Jurkat, Clone E6-1 (cell line): Measurements from ENCODE around the gene PROM1. TPM values are rescaled to one million over a fixed set of nuclear protein-coding genes. Genes with fewer than 3 reads are reported as not detected.

Source experiments
- DNase-seq: peaks from one replicate; pipeline ENCODE4 v3.0.0-alpha.2; 2011; ENCODE audit warnings: low read depth, low spot score
- H3K4me3 ChIP-seq: 2 replicates; pipeline ENCODE4 v1.5.1; 2011; ENCODE audit warnings: mild to moderate bottlenecking, low read length, control low read depth, moderate library complexity
- polyA plus RNA-seq: library from polyadenylated mRNA; unstranded; fragments of >200 nt; gene quantifications from one replicate; pipeline ENCODE4 v1.2.1, GENCODE V29; 2012; ENCODE audit warnings: missing spikeins; ENCODE audit not compliant: insufficient read length, insufficient read depth

The PROM1 gene, protein sequence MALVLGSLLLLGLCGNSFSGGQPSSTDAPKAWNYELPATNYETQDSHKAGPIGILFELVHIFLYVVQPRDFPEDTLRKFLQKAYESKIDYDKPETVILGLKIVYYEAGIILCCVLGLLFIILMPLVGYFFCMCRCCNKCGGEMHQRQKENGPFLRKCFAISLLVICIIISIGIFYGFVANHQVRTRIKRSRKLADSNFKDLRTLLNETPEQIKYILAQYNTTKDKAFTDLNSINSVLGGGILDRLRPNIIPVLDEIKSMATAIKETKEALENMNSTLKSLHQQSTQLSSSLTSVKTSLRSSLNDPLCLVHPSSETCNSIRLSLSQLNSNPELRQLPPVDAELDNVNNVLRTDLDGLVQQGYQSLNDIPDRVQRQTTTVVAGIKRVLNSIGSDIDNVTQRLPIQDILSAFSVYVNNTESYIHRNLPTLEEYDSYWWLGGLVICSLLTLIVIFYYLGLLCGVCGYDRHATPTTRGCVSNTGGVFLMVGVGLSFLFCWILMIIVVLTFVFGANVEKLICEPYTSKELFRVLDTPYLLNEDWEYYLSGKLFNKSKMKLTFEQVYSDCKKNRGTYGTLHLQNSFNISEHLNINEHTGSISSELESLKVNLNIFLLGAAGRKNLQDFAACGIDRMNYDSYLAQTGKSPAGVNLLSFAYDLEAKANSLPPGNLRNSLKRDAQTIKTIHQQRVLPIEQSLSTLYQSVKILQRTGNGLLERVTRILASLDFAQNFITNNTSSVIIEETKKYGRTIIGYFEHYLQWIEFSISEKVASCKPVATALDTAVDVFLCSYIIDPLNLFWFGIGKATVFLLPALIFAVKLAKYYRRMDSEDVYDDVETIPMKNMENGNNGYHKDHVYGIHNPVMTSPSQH
- not detected for polyA plus RNA-seq

DNA sequence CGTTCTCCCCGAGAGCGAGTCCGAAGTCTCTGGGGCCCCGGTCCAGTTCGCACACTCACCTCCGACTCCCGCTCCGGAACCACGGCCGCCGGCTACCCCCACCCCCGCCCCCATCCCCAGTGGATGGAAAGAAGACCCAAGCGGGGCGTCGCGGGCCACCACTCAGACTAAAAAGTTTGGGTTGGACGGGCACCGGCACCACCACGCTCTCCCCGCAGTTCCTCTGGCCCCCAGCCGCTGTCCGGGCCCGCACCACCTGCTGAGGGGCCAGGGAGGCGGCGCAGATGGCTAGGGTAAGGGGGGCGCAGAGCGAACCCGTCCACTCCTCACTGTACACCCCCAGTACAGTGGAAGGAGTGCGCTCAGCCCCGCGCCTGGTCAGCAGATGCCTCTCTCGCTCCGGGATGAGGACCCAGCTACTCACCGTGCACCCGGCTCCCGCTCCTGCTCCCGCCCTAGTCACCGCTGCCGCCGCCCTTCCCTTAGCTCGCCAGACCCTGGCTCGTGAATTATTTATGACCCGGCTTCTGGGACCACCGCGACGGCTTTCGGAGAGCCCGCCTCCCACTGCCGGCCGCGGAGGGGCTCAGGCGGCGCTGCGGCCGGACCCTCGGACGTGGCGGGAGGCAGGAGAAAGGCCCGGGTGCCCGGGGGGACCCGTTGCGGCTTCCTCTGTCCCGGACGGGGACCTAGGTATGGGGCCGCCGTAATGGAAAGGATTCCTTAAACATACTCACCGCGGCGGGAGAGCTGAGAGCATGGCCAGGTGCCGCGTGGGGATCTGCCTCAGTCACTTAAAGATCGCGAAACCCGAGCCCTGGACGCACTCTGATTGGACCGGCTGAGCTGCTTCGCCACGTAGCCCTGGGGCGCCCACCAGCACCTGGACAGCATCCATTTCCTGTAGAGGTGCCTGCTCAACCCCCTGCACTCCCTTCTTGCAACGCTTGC is at the start of gene PROM1:
TSS of gene PROM1 (minus strand) at position 783 of the 951 bp plus-strand sequence. CDS start 8,117 bp downstream, outside the sequence.
- DNase-seq, result no peak
- H3K4me3 ChIP-seq, result no peak within 1 kb of the TSS

DNA sequence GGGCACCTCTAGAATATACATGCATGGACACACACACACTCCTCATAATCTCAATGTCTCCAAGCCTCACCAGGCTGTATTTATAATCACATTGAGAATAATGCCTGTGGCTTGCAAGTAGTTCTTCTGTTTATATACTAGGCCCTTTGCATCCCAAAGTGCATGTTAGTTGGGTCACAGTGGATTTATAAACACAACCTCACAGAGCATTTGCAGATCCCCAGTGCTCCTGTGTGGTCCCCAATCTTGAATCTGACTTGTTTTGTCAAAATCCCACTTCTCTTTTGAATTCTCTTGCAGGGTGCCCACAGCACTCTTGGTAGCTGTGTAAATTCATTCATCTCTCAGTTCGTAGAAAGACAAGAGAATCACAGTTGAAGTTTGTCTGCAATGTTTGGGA is 49.6 kb upstream of the PROM1 start:
- no peak for DNase-seq

DNA sequence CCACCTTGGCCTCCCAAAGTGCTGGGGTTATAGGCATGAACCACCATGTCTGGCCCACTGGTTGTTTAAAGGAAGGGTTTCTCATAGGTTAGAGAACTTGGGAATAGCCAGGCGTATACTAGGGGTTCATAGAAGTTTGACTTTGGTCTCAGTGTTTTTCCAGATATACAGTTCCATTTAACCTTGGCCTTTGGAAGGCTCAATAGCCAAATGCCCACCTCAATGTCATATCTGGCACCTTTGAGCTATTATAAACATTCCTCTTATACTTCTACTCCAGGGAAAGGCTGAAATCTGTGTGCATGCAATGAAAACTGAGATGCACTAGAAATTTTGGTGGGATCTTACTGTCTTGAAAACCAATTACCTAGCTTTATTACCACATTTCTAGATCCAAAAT is 47.5 kb upstream of the PROM1 start:
- H3K4me3 ChIP-seq, result no peak overlapping the region
- no peak for DNase-seq

More for the DNA sequence above, 49.6 kb upstream of the PROM1 start:
- H3K4me3 ChIP-seq, result no peak overlapping the region

DNA sequence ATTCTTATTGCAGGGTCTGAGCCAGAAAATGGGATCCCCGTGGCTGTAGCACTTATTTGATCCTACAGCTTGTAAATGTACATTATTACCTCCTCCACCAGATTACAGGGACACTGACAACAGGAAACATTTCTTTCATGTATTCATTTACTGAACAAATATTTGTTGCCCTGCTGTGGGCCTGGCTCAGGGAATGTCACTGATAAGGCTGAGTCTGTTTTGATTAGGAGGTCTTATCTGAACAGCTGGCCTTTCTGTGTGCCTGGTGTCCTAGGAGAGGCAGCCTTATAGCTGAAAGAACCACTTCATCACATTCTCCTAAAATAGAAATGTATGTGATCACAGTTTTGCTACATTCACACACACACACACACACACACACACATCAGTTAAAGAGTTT is 45.5 kb upstream of the PROM1 start:
- DNase-seq, result no peak
- H3K4me3 ChIP-seq, result no peak overlapping the region

DNA sequence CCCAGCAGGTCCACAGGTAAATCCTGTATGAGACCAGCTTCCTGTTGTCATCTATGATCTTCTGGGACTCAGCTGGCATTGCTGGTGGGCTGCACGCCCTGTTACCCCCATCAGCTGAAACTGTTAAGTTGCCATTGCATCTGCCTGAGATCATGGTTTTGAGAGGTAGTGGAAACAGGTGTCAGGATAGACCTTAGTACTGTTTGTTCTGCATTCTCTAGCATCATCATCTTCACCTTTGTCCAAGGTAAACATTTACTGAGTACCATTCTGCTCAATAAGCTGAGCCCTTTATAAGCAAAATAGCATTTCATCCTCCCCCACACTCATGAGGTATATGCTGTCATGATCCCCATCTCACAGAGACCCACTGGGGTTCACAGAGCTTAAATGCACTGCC is 42.9 kb upstream of the PROM1 start:
- DNase-seq, result no peak
- H3K4me3 ChIP-seq, result no peak overlapping the region

DNA sequence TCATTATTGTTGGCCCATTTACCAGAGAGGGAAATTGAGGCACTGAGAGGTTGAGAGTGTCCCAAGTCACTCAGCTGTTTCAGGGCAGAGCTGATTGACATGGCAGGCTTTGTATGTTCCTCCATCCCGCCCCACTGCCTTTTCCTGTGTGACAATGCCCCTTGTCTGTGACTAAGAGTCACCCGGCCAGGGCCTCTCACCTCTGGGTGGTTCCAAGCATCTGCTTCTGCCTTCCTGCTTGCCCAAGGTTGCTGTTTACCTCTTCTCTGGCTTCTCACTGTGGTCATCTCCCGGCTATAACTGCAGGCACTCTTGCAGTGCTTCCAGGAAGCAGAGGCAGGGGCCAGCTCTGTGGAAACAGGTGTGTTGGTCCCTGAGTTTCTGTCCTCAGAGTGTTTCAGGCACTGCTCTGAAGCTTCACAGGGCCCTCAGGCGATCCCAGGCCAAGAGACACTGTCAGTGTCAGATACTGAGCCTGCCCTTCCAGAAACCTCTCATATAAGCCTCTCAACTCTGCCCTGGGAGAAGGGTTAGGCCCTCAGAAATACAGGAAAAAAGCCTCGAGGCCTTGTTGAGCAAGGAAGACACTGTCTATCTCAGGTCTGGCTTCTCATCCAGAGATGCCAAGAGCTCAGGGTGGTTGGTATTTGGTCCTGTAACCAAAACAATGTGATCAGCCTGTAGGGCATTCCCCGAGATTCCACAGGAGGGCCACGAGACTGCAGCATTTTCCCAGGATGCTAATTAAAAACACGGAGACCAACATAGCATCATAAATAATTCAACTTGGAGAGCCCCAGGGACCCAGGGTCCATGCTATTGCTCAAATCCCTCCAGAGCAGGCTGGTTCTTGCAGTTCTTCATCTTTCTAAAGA is 42.0 kb upstream of the PROM1 start:
- no peak for DNase-seq

DNA sequence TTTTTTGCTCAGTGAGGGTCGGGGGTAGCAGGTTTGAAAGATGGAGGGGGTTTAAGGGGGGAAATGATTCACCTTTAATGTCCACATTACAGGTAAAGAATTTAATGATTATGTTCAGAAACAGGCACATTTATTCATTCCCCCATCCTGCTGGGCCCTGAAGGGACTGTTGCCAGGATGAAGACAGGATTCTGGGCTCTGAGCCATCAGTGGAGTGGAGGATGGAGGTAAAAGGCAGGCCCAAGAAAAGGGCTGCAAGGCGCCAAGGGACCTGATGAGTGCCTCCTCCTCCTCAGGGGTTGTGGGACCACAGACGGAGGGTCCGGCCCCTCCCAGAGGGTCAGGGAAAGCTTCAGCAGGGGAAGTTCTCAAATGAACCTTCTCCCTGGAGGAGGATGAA is 40.4 kb upstream of the PROM1 start:
- DNase-seq, result no peak

More for the DNA sequence above, 42.0 kb upstream of the PROM1 start:
- H3K4me3 ChIP-seq, result no peak overlapping the region

DNA sequence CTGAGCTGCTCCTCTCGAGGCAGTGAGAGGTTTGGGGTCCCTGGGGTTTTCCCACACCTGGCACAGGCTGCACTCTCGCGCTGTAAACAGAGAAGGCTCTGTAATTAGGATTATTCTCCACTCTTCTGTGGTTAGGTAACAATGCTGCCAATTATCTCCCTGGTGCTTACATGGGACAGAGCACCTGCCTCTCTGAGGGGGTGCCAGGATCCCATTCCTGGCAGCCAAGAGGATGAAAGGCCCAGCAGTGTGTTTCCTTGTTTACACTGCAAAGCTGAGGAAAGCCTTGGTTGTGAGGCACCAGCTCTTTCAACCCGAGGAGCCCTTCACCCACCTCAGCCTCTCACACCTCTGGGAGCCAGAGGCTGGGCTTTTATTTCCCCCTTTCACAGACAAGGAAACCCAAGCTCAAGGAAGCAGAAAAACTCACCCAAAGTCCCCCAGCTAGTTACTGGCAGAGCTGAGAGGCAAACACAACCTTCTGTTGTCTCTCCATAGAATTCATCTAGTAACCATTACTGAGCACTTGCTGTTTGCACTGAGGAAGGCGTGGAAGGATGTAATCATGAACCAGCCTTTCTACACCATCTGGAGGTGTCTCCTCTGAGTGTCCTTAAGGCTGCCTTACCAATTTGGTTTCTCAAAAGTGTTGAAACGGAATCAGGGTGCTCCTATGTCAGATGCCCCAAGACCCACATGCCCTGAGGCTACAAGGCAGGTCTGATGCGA is 39.7 kb upstream of the PROM1 start:
- H3K4me3 ChIP-seq, result no peak overlapping the region
- DNase-seq, result no peak

More for the DNA sequence above, 40.4 kb upstream of the PROM1 start:
- no peak overlapping the region for H3K4me3 ChIP-seq

DNA sequence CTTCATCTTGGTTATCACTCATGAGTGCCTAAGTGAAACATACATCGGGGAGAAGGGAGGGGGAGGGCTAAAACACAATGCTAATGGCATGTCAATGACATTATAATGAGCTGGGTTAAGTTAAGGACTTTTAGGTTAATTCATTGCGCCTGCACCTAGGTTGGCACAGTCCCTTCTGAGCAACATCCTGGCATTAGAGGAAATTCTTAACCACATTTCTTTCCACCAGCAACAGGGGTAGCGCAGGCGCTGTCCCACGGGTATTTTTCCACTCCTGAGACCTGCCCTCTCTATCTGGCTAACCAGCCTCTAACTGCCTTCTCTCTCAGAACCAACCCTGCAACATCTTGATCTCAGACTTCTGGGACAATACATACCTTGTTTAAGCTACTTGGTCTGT is 39.0 kb upstream of the PROM1 start:
- DNase-seq, result peak; percentile 82
- no peak overlapping the region for H3K4me3 ChIP-seq

DNA sequence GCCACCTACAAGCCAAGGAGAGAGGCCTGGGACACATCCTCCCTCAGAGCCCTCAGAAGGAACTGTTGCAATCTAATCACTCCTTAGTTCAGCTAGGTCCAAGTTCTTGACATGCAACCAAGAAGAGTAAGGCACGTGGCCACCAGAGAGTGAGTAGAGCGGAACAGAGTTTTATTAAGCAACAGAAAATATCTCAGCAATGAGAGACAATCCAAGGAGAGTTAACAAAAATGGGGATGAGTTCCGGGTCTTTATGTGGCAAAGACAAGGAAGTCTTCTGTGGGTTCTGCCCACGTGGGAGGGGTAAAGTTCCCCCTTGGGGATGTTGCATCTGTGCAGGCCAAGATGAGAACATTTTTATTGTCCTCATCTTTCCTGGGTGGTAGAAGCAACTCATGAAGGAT is 38.5 kb upstream of the PROM1 start:
- DNase-seq, result no peak
- H3K4me3 ChIP-seq, result no peak overlapping the region

DNA sequence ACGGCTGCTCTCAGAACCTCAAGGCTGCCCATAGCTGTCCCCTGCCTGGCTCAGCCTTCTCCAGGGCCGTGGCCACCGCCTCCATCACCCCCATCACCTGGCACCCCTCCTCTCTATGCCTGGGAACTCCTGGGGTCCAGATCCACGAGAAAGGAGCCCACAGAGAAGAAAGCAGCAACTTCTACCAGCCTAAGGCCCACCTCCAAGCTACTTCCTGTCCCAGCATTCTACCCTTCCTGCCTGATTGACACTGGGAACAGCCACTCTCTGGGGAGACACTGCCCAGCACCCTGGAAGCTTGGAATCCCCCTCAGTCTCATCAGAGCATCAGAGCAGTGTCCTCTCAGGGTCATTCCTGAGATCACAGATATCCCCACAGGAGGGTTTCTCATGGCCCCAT is 36.9 kb upstream of the PROM1 start:
- DNase-seq, result peak; percentile 39
- H3K4me3 ChIP-seq, result no peak overlapping the region

DNA sequence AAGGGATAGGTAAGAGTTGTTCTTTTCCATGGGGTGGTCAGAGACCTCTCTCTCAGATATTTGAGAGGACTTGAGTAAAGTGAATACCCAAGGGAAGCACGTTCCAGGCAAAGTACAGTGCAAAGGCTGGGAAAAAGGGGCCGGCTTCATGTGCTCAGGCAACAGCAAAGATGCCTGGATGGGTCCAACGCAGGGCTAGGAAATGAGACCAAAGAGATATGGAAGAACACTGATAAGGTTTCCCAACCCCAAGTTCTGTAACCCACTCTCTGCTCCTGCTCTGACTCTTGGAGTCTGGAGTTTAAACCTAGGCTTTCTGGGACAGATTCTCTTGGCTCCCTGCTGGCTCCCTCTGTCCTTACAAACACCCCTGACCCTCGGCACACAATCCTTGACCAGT is 36.2 kb upstream of the PROM1 start:
- no peak for DNase-seq
- H3K4me3 ChIP-seq, result no peak overlapping the region

DNA sequence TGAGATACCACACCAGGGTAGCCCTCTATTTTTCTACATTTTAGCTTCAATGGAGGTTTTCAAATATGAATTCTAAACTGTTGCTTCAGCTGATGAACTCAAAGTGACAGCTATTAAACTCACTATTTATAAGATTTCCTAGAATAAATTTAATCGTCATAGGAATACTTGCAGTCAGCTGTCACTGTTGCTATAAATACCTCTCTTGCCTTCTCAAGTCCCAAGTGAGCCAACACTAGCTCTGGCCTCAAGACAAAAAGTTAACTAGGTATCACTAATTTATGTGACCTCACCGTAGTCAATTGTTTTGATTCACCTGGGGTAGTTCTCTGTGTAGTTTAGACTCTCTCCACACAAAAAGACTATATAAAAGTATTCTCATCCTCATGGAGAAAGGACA is 34.3 kb upstream of the PROM1 start:
- no peak overlapping the region for H3K4me3 ChIP-seq
- no peak for DNase-seq

DNA sequence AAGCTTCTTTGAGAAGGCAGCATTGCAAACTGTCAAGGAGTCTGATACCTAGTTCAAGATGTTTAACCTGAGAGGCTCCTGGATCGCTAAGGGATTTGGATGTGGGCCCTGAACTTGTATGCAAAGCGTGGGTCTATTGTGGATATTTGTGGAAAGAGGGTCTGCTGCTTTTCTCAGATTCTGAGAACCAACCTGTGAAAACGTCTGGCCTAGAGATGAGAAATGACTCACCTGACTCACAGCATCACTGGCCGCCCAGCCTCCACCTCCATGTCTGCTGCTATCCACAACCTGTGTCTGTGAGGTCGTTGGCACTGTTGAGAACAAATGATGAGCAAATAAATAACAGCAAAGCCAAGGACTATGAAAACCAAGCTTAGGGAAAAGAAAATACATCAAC is 33.3 kb upstream of the PROM1 start:
- H3K4me3 ChIP-seq, result no peak overlapping the region
- no peak for DNase-seq

DNA sequence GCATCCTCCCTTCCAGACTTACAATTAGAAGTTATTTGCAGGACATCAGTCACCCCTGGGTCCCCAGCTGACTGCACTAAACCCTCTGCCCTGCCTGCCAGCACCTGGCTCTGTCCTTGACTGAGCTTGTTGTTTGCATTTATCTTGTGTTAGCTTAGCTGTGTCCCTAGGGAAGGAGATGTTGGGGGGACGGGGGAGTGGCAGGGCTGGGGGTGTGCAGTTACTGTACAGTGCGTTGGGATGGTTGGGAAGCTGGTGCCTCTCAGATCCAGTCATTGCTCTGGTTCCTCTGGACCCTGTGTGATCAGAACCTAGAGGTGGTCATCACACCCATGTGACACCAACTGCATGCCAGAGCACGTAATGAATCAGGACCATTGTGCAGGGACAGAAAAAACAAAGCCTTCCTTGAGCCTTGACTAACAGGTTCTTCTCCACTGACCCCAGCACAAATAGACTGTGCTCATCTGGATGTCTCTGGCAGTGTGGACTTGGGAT is 32.7 kb upstream of the PROM1 start:
- H3K4me3 ChIP-seq, result no peak overlapping the region
- DNase-seq, result no peak

DNA sequence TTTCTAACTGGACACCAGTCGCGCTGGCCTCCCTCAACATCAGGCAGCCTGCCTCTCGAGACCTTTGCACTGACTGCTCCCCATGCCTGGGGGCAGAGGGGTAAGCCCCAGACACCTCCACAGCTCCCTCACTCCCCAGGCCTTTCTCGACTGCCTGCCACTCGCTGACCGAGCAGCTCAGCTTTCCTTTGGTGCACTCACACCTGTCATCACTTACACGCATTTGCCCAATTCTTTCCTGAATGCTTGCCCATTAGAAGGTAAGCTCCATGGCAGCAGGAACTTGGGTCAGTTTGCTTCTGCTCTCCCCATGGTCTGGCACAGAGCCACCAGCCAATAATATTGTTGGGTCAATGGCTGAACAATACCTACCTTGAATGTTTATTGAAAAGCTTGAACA is 32.2 kb upstream of the PROM1 start:
- no peak overlapping the region for H3K4me3 ChIP-seq
- no peak for DNase-seq

DNA sequence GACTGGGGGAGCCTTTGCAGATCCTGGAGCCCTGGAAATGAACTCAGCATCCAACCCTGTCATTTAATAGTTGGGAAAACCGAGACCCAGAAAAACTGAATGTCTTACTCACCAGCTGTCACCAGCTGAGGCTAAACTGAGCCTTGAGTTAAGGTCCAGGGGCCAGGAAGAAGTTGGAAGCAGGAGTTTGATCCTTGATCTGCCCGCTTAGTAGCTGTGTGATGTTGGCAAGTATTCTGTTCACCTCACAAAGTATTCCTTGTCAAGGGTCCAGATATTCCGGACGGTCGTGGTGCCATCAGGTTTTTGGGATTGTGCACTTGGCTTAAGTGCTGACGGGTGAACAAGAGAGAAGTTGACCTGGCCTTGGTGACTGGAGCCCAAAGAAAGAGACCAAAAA is 30.7 kb upstream of the PROM1 start:
- DNase-seq, result no peak
- no peak overlapping the region for H3K4me3 ChIP-seq
